ENCODE measurements around the gene TDRKH.

DNA sequence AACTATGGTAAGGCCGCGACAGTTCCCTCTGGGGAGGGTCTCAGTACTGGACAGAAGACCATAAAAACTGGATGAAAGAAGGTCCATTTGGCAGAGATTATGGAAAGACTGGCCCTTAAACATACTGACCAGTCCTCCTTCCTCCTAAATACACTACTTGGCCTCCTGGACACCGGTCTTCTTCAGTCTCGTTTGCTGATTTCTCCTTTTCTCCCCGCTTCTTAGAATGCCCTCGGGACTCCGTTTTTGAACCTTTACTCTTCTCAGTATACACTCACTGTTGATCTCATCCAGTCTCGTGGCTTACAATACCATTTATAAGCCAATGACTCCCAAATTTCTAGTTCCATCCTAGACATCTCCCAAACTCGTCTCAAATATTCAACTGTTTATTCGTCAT is 26.3 kb downstream of the TDRKH start:
- TF ChIP-seq, protein P1, sequence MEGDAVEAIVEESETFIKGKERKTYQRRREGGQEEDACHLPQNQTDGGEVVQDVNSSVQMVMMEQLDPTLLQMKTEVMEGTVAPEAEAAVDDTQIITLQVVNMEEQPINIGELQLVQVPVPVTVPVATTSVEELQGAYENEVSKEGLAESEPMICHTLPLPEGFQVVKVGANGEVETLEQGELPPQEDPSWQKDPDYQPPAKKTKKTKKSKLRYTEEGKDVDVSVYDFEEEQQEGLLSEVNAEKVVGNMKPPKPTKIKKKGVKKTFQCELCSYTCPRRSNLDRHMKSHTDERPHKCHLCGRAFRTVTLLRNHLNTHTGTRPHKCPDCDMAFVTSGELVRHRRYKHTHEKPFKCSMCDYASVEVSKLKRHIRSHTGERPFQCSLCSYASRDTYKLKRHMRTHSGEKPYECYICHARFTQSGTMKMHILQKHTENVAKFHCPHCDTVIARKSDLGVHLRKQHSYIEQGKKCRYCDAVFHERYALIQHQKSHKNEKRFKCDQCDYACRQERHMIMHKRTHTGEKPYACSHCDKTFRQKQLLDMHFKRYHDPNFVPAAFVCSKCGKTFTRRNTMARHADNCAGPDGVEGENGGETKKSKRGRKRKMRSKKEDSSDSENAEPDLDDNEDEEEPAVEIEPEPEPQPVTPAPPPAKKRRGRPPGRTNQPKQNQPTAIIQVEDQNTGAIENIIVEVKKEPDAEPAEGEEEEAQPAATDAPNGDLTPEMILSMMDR (IDR thresholded peaks at IDR 0.05) = no peak
- no peak for TF ChIP-seq POLR2A (IDR thresholded peaks at IDR 0.05)
